BE2C (cell line): ENCODE data around the gene STAM.

ENCODE experiments used
- DNase-seq: peaks from one replicate; pipeline ENCODE4 v3.0.0-alpha.2; 2020
- H3K27me3 ChIP-seq: fragments of 250-450 bp; sonication (Bioruptor Pico); 2 replicates; pipeline ENCODE4 v1.5.1; 2020; ENCODE audit warnings: mild to moderate bottlenecking
- H3K36me3 ChIP-seq: fragments of 250-450 bp; sonication (Bioruptor Pico); 2 replicates; pipeline ENCODE4 v1.5.1; 2020; ENCODE audit warnings: mild to moderate bottlenecking
- H3K4me1 ChIP-seq: fragments of 250-450 bp; sonication (Bioruptor Pico); 2 replicates; pipeline ENCODE4 v1.5.1; 2020
- H3K4me3 ChIP-seq: 2 replicates; pipeline ENCODE4 v1.5.1; 2011; ENCODE audit warnings: low read depth, low read length
- H3K9me3 ChIP-seq: fragments of 250-450 bp; sonication (Bioruptor Pico); 2 replicates; pipeline ENCODE4 v1.5.1; 2020
- CTCF ChIP-seq: IDR thresholded peaks from 2 replicates; pipeline ENCODE4 v1.5.1; 2012; ENCODE audit warnings: mild to moderate bottlenecking, low read depth, low read length

Gene STAM

GRCh38 chr10:17708821-17709220 lies 64.9 kb downstream of the STAM start:
- Histone ChIP-seq H3K4me3 (no peak overlapping the region), H3K9me3 (no peaks in the 10 kb centered on the region), H3K27me3 (no peaks in the 10 kb centered on the region), H3K36me3 (peaks cover 6% of the 10 kb centered on the region), H3K4me1 (no peaks in the 10 kb centered on the region; the same call in 1 of the 2 replicates)
- no peak for TF ChIP-seq CTCF
- DNase-seq = no peak

GRCh38 chr10:17709492-17709891 lies 65.5 kb downstream of the STAM start:
- peaks cover 8% of the 10 kb centered on the region for H3K36me3 ChIP-seq
- H3K9me3 ChIP-seq = no peaks in the 10 kb centered on the region
- no peak overlapping the region for H3K4me3 ChIP-seq
- H3K4me1 ChIP-seq = no peaks in the 10 kb centered on the region; the same call in 1 of the 2 replicates
- TF ChIP-seq CTCF = no peak
- no peak for DNase-seq
- H3K27me3 ChIP-seq = no peaks in the 10 kb centered on the region

- Histone ChIP-seq H3K36me3 (peaks cover 13% of the 10 kb centered on the region), H3K27me3 (no peaks in the 10 kb centered on the region), H3K9me3 (no peaks in the 10 kb centered on the region), H3K4me1 (no peaks in the 10 kb centered on the region; the same call in 1 of the 2 replicates), H3K4me3 (no peak overlapping the region)
- TF ChIP-seq CTCF = no peak
- no peak for DNase-seq
These were observed 66.2 kb downstream of the STAM start for GRCh38 chr10:17710181-17710580.

- peaks cover 17% of the 10 kb centered on the region for H3K36me3 ChIP-seq
- H3K9me3 ChIP-seq = no peaks in the 10 kb centered on the region
- no peak for DNase-seq
- peak overlapping the region; percentile 63 for H3K4me3 ChIP-seq
- no peaks in the 10 kb centered on the region for H3K27me3 ChIP-seq
- no peak for TF ChIP-seq CTCF
- no peaks in the 10 kb centered on the region; the same call in 1 of the 2 replicates for H3K4me1 ChIP-seq
These were observed 68.1 kb downstream of the STAM start for GRCh38 chr10:17712053-17712452.

- peaks cover 17% of the 10 kb centered on the region for H3K36me3 ChIP-seq
- H3K4me3 ChIP-seq = peak overlapping the region; percentile 63
- no peaks in the 10 kb centered on the region for H3K27me3 ChIP-seq
- no peak for TF ChIP-seq CTCF
- peak; percentile 68 for DNase-seq
- H3K4me1 ChIP-seq = no peaks in the 10 kb centered on the region; the same call in 1 of the 2 replicates
- no peaks in the 10 kb centered on the region for H3K9me3 ChIP-seq
These were observed 68.9 kb downstream of the STAM start for GRCh38 chr10:17712717-17713471.

- no peaks in the 10 kb centered on the region for H3K9me3 ChIP-seq
- no peak for DNase-seq
- peaks cover 17% of the 10 kb centered on the region for H3K36me3 ChIP-seq
- no peak for TF ChIP-seq CTCF
- no peaks in the 10 kb centered on the region; the same call in 1 of the 2 replicates for H3K4me1 ChIP-seq
- H3K27me3 ChIP-seq = no peaks in the 10 kb centered on the region
- no peak overlapping the region for H3K4me3 ChIP-seq
These were observed 69.8 kb downstream of the STAM start for GRCh38 chr10:17713758-17714157.
